PC-3 (cell line): ENCODE data around the gene NKPD1. TPM values are rescaled to one million over a fixed set of nuclear protein-coding genes. Genes with fewer than 3 reads are reported as not detected.

Experiments
- ATAC-seq: fragments of 200-7000 bp; cut with Tn5 transposase; 2 replicates; pipeline ENCODE4 v1.9.1; 2020; ENCODE audit warnings: mild to moderate bottlenecking, moderate library complexity
- BruUV-seq: library from RNA; stranded (reverse); fragments of 400-500 nt; replicated peaks from 2 replicates; lab custom pipeline; 2021; lab: Mats Ljungman, UMichigan
- CTCF ChIA-PET: fragments of 300-600 bp; sonication (Branson Sonifier 250); formaldehyde crosslinking; loops from one replicate; lab custom pipeline; 2022; ENCODE audit warnings: antibody characterized with exemption; lab: Charles Lee
- POLR2A ChIA-PET: fragments of 300-600 bp; sonication (Branson Sonifier 250); formaldehyde crosslinking; loops from one replicate; lab custom pipeline; 2022; ENCODE audit warnings: antibody characterized with exemption; ENCODE audit not compliant: unreplicated experiment; lab: Charles Lee
- DNase-seq: peaks from one replicate; pipeline ENCODE4 v3.0.0-alpha.2; 2015
- H2AFZ ChIP-seq: fragments of 300-600 bp; sonication (generic); 2 replicates; pipeline ENCODE4 v1.6.0; 2016; ENCODE audit warnings: antibody characterized with exemption, low read length
- H3F3A ChIP-seq: fragments of 300-600 bp; sonication (generic); one replicate; pipeline ENCODE4 v1.6.0; 2017; ENCODE audit warnings: antibody characterized with exemption, low read length, control low read depth, mild to moderate bottlenecking; ENCODE audit not compliant: unreplicated experiment
- H3K27ac ChIP-seq: fragments of 300-600 bp; sonication (generic); 2 replicates; pipeline ENCODE4 v1.5.1; 2016; ENCODE audit warnings: mild to moderate bottlenecking, low read length
- H3K27me3 ChIP-seq: fragments of 300-600 bp; sonication (generic); 2 replicates; pipeline ENCODE4 v1.6.1; 2016; ENCODE audit warnings: low read length, mixed read lengths
- H3K36me3 ChIP-seq: fragments of 300-600 bp; sonication (generic); 2 replicates; pipeline ENCODE4 v1.6.1; 2016; ENCODE audit warnings: low read depth, mixed run types, low read length, mixed read lengths
- H3K4me1 ChIP-seq: fragments of 300-600 bp; sonication (generic); 2 replicates; pipeline ENCODE4 v1.5.1; 2016; ENCODE audit warnings: low read length; ENCODE audit not compliant: insufficient read depth
- H3K4me2 ChIP-seq: fragments of 300-600 bp; sonication (generic); 2 replicates; pipeline ENCODE4 v1.6.0; 2016; ENCODE audit warnings: low read length
- H3K4me3 ChIP-seq: fragments of 300-600 bp; sonication (generic); 2 replicates; pipeline ENCODE4 v1.5.1; 2016; ENCODE audit warnings: mild to moderate bottlenecking, low read length, mixed read lengths
- H3K79me2 ChIP-seq: fragments of 300-600 bp; sonication (generic); 2 replicates; pipeline ENCODE4 v1.6.1; 2017; ENCODE audit warnings: low read length, mixed read lengths
- H3K9ac ChIP-seq: fragments of 300-600 bp; sonication (generic); 2 replicates; pipeline ENCODE4 v1.6.0; 2016; ENCODE audit warnings: mild to moderate bottlenecking, low read length
- H3K9me2 ChIP-seq: fragments of 300-600 bp; sonication (generic); replicated peaks from 2 replicates; pipeline ENCODE4 v1.6.1; 2016; ENCODE audit warnings: mixed run types, low read length, mixed read lengths
- H3K9me3 ChIP-seq: fragments of 300-600 bp; sonication (generic); 2 replicates; pipeline ENCODE4 v1.6.1; 2016; ENCODE audit warnings: low read length, mixed read lengths
- H4K20me1 ChIP-seq: fragments of 300-600 bp; sonication (generic); 2 replicates; pipeline ENCODE4 v1.6.1; 2016; ENCODE audit warnings: low read length, mixed read lengths
- EZH2 ChIP-seq: fragments of 300-600 bp; sonication (generic); IDR thresholded peaks from one replicate; pipeline ENCODE4 v1.6.1; 2017; ENCODE audit warnings: antibody characterized with exemption, mild to moderate bottlenecking, low read length; ENCODE audit not compliant: unreplicated experiment
- EZH2phosphoT487 ChIP-seq: fragments of 300-600 bp; sonication (generic); IDR thresholded peaks from 2 replicates; pipeline ENCODE4 v1.6.1; 2018; ENCODE audit warnings: mild to moderate bottlenecking, antibody characterized with exemption, low read length, borderline replicate concordance
- intact Hi-C: fragments of 100-400 bp; cut with micrococcal nuclease; formaldehyde crosslinking; loops from 2 replicates; pipeline ENCODE4 v1.9.0; 2023
- total RNA-seq: library from RNA; depleted of rRNA; stranded (reverse); fragments of >200 nt; gene quantifications from 2 replicates; pipeline ENCODE4 v1.2.3, GENCODE V29; 2014
- TF ChIP-seq, protein P1 (sequence below): fragments of 300-600 bp; sonication (generic); conservative IDR thresholded peaks from 2 replicates; pipeline ENCODE4 v1.5.1; 2017; ENCODE audit warnings: antibody characterized with exemption, low read depth, mild to moderate bottlenecking, low read length

Gene NKPD1
- total RNA-seq, 1 experiment from 2014 or later, result 1.1 TPM

DNA sequence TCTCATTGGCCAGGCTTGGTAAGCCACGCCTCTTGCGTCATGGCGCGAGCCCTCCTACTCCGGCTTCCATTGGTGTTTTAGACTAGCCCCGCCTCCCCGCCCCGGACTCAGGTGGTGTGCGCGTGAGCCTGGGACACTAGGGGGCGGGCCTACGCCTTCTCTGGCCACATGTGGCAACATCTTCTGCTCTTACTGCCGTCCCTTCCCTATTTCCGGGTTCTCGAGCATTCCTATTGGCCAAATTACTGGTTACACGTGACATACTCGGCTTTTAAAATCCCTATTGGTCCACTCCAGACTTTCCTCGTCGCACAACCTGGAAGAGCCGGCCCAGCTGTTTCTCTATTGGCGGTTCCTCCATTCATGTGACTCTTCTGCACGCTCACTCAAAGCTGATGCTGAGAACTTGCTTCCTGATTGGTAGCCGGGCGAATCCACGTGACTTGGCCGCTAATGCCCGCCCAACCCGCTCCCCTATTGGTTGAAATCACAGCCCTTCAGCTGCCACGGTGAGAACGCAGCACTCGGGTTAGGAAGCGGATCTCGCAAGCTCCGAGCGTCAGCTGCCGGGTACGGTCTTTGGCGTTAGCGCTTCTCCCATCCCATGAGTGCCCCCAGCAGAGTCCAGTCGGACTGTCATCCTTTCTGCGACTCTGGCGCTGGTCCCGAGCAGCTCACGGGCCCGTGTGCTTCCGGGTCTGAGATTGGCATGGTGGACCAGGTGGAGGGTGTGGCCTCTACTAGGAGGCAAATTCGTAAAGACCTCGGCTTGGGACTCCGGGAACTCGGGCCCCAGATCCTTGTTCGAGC is 17.7 kb upstream of the NKPD1 start, which contains the start of gene BLOC1S3:
TSS of gene BLOC1S3 (plus strand) at position 523 of the 810 bp plus-strand sequence. CDS start 513 bp downstream, outside the sequence.
- intact Hi-C loops, result loop anchor here (5.0 kb wide), 1 partner anchor 86 kb away; the partner anchor contains the start of gene PPP1R37
- Histone ChIP-seq H3K4me2 (peak within 1 kb of the TSS; percentile 97), H3K4me1 (peaks cover 11% of the 10 kb centered on the region), H3K9me3 (no peaks in the 10 kb centered on the region), H3K27me3 (no peaks in the 10 kb centered on the region), H2AFZ (peak within 1 kb of the TSS; percentile 85), H3K4me3 (peak within 1 kb of the TSS; percentile 98), H3K79me2 (peaks cover 31% of the 10 kb centered on the region), H3F3A (no peaks in the 10 kb centered on the region), H3K27ac (peak within 1 kb of the TSS; percentile 82), H3K36me3 (no peaks in the 10 kb centered on the region), H3K9me2 (no peaks in the 10 kb centered on the region), H4K20me1 (no peaks in the 10 kb centered on the region), H3K9ac (peak within 1 kb of the TSS; percentile 91)
- ChIA-PET CTCF (no interaction called here), POLR2A (interaction anchor here (0.6 to 1.1 kb wide), 3 partner anchors 8 to 43 kb away, joined by 3 to 6 read pairs (median 3); no protein-coding TSS in a partner anchor)
- TSS peak; percentile 86 for BruUV-seq
- ATAC-seq (peak; percentile 82), DNase-seq (peak; percentile 97)
- TF ChIP-seq EZH2phosphoT487 (no peak), EZH2 (no peak)

DNA sequence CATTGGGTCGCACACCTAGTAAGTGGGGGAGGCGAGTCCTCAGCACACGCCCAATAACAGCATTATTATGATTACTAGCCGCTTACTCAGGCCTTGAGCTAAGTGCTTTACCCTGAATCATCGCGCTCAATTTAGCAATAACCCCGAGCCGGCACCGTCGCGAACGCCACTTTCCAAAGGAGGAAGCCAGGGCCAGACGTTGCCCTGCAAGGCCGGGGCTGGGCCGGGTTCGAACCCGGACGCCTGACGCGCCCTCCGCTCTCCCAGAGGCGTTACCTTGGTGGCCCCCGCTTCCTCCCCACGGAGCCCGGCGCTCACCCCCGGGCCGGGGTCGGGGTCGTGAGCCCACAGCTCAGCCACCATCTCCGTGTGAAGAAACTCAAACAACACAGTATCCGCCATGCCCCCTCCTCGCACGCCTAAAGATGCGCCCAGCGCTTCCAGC is 17.1 kb upstream of the NKPD1 start, which contains the start of gene TRAPPC6A:
TSS of gene TRAPPC6A (minus strand) at position 421 of the 445 bp plus-strand sequence. CDS start at position 402, 19 bp downstream.
- H3K9me2 ChIP-seq, result no peaks in the 10 kb centered on the region
- peak within 1 kb of the TSS; percentile 91 for H3K9ac ChIP-seq
- CTCF ChIA-PET, result no interaction called here
- H3K27ac ChIP-seq, result peak within 1 kb of the TSS; percentile 82
- DNase-seq, result peak; percentile 44
- peaks cover 31% of the 10 kb centered on the region for H3K79me2 ChIP-seq
- H3K4me3 ChIP-seq, result peak within 1 kb of the TSS; percentile 98
- peak within 1 kb of the TSS; percentile 85 for H2AFZ ChIP-seq
- TSS peak; percentile 86 for BruUV-seq
- no peaks in the 10 kb centered on the region for H3K9me3 ChIP-seq
- TF ChIP-seq EZH2 (no peak), EZH2phosphoT487 (no peak)
- TF ChIP-seq, protein P1, sequence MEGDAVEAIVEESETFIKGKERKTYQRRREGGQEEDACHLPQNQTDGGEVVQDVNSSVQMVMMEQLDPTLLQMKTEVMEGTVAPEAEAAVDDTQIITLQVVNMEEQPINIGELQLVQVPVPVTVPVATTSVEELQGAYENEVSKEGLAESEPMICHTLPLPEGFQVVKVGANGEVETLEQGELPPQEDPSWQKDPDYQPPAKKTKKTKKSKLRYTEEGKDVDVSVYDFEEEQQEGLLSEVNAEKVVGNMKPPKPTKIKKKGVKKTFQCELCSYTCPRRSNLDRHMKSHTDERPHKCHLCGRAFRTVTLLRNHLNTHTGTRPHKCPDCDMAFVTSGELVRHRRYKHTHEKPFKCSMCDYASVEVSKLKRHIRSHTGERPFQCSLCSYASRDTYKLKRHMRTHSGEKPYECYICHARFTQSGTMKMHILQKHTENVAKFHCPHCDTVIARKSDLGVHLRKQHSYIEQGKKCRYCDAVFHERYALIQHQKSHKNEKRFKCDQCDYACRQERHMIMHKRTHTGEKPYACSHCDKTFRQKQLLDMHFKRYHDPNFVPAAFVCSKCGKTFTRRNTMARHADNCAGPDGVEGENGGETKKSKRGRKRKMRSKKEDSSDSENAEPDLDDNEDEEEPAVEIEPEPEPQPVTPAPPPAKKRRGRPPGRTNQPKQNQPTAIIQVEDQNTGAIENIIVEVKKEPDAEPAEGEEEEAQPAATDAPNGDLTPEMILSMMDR, result no peak
- POLR2A ChIA-PET, result interaction anchor here (0.9 to 1.1 kb wide), 2 partner anchors 9 to 42 kb away, joined by 3 to 6 read pairs; no protein-coding TSS in a partner anchor
- H3K4me2 ChIP-seq, result peak within 1 kb of the TSS; percentile 97
- ATAC-seq, result peak; percentile 2
- H3K36me3 ChIP-seq, result no peaks in the 10 kb centered on the region
- no peaks in the 10 kb centered on the region for H3F3A ChIP-seq
- intact Hi-C loops, result loop anchor here (5.0 kb wide), 1 partner anchor 86 kb away; the partner anchor contains the start of gene PPP1R37
- H3K4me1 ChIP-seq, result peaks cover 11% of the 10 kb centered on the region
- H3K27me3 ChIP-seq, result no peaks in the 10 kb centered on the region
- H4K20me1 ChIP-seq, result no peaks in the 10 kb centered on the region

DNA sequence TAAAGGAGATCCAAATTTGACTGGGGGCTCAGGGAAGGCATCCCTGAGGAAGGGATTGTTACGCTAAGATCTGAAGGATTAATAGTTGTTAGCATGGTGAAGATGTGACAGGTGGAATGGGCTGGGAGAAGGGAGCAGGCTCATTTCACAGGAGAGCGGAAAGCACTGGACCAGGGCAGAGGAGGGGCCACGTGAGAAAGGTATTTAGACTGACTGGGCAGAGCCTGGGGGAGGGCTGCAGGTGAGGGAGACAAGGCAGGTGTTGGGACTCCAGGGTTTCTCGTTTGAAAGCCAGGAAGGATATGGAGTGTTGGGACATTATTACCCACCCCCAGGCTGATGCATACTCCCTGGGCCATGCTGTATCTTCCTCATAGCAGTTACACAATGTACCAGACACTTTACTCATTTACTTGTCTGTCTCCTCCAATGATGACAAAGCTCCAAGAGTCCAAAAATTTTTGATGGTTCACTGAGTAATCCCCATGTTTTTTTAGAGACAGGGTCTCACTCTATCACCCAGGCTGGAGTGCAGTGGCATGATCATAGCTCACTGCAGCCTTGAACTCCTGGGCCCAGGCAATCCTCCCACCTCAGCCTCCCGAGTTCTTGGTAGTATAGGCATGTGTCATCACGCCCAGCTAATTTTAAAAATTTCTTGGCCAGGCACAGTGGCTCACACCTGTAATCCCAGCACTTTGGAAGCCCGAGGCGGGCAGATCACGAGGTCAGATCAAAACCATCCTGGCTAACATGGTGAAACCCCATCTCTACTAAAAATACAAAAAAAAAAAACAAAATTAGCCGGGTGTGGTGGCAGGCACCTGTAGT is 14.9 kb upstream of the NKPD1 start:
- Histone ChIP-seq H3K4me2 (no peak overlapping the region), H3K4me1 (peaks cover 6% of the 10 kb centered on the region; the same call in 1 of the 2 replicates), H3K9me3 (no peaks in the 10 kb centered on the region), H3K4me3 (no peak overlapping the region), H3K9me2 (no peaks in the 10 kb centered on the region), H4K20me1 (no peaks in the 10 kb centered on the region), H3K9ac (no peak overlapping the region), H3K79me2 (peaks cover 20% of the 10 kb centered on the region), H3K27me3 (no peaks in the 10 kb centered on the region), H3K27ac (no peak overlapping the region), H3F3A (no peaks in the 10 kb centered on the region), H3K36me3 (no peaks in the 10 kb centered on the region), H2AFZ (no peak overlapping the region)
- TF ChIP-seq EZH2phosphoT487 (no peak), EZH2 (no peak)
- TF ChIP-seq, protein P1, result no peak
- intact Hi-C loops, result loop anchor here (5.0 kb wide), 1 partner anchor 83 kb away; the partner anchor contains the start of gene PPP1R37
- no peak for ATAC-seq
- ChIA-PET CTCF (no interaction called here), POLR2A (no interaction called here)
- BruUV-seq, result no TSS peak
- no peak for DNase-seq
